H9 (cell line): Measurements from ENCODE around the gene MAP2K2. TPM values are rescaled to one million over a fixed set of nuclear protein-coding genes. Genes with fewer than 3 reads are reported as not detected.

Experiments
- DNase-seq: peaks from one replicate; pipeline ENCODE4 v3.0.0-alpha.2; 2017
- H2AFZ ChIP-seq: one replicate; pipeline ENCODE4 v1.6.1; 2013; ENCODE audit warnings: mild to moderate bottlenecking, low read length, control low read depth, moderate library complexity
- H2AK5ac ChIP-seq: 2 replicates; pipeline ENCODE4 v1.6.1; 2013; ENCODE audit warnings: low read length, control low read depth, mixed read lengths; ENCODE audit not compliant: insufficient read length
- H2BK120ac ChIP-seq: one replicate; pipeline ENCODE4 v1.6.1; 2013; ENCODE audit warnings: low read depth, mild to moderate bottlenecking, low read length, control low read depth, inconsistent platforms; ENCODE audit not compliant: poor library complexity, severe bottlenecking
- H2BK12ac ChIP-seq: 2 replicates; pipeline ENCODE4 v1.6.1; 2013; ENCODE audit warnings: low read length, control low read depth, mixed read lengths, low read depth; ENCODE audit not compliant: insufficient read length
- H2BK15ac ChIP-seq: 2 replicates; pipeline ENCODE4 v1.6.1; 2013; ENCODE audit warnings: low read depth, low read length, control low read depth
- H2BK20ac ChIP-seq: one replicate; pipeline ENCODE4 v1.6.1; 2013; ENCODE audit warnings: low read depth, mild to moderate bottlenecking, low read length, control low read depth, inconsistent platforms; ENCODE audit not compliant: poor library complexity, severe bottlenecking
- H2BK5ac ChIP-seq: 2 replicates; pipeline ENCODE4 v1.6.1; 2013; ENCODE audit warnings: low read length, control low read depth, mixed read lengths; ENCODE audit not compliant: insufficient read length
- H3K14ac ChIP-seq: 2 replicates; pipeline ENCODE4 v1.6.1; 2013; ENCODE audit warnings: low read length, control low read depth; ENCODE audit not compliant: insufficient read depth
- H3K18ac ChIP-seq: 2 replicates; pipeline ENCODE4 v1.6.1; 2013; ENCODE audit warnings: low read depth, mild to moderate bottlenecking, mixed read lengths, low read length, control low read depth; ENCODE audit not compliant: insufficient read length
- H3K23ac ChIP-seq: 2 replicates; pipeline ENCODE4 v1.6.1; 2013; ENCODE audit warnings: low read length, control low read depth, mixed read lengths, low read depth; ENCODE audit not compliant: insufficient read length
- H3K23me2 ChIP-seq: 2 replicates; pipeline ENCODE4 v1.6.1; 2013; ENCODE audit warnings: low read depth, mild to moderate bottlenecking, mixed read lengths, low read length, control low read depth; ENCODE audit not compliant: insufficient read length, poor library complexity, severe bottlenecking
- H3K27ac ChIP-seq: 2 replicates; pipeline ENCODE4 v1.5.1; 2013; ENCODE audit warnings: low read length, control low read depth, mixed read lengths, low read depth; ENCODE audit not compliant: insufficient read length
- H3K27me3 ChIP-seq: 2 replicates; pipeline ENCODE4 v1.6.1; 2013; ENCODE audit warnings: low read length, control low read depth, inconsistent platforms; ENCODE audit not compliant: insufficient read depth
- H3K4ac ChIP-seq: 2 replicates; pipeline ENCODE4 v1.6.1; 2013; ENCODE audit warnings: low read depth, mild to moderate bottlenecking, control low read depth, inconsistent platforms, low read length, moderate library complexity
- H3K4me1 ChIP-seq: 2 replicates; pipeline ENCODE4 v1.6.1; 2013; ENCODE audit warnings: low read length, control low read depth, inconsistent platforms; ENCODE audit not compliant: insufficient read depth
- H3K4me2 ChIP-seq: 2 replicates; pipeline ENCODE4 v1.6.1; 2013; ENCODE audit warnings: low read length, control low read depth, mixed read lengths; ENCODE audit not compliant: insufficient read length, insufficient read depth
- H3K56ac ChIP-seq: 2 replicates; pipeline ENCODE4 v1.6.1; 2013; ENCODE audit warnings: low read depth, mild to moderate bottlenecking, mixed read lengths, low read length, control low read depth; ENCODE audit not compliant: insufficient read length
- H3K79me1 ChIP-seq: 2 replicates; pipeline ENCODE4 v1.6.1; 2013; ENCODE audit warnings: low read depth, mild to moderate bottlenecking, moderate library complexity, low read length, control low read depth, inconsistent platforms; ENCODE audit not compliant: insufficient read depth, poor library complexity, severe bottlenecking
- H3K79me2 ChIP-seq: 2 replicates; pipeline ENCODE4 v1.6.1; 2013; ENCODE audit warnings: low read length, control low read depth, inconsistent platforms; ENCODE audit not compliant: insufficient read depth
- H3K9ac ChIP-seq: 2 replicates; pipeline ENCODE4 v1.6.1; 2013; ENCODE audit warnings: low read length, control low read depth, mixed read lengths; ENCODE audit not compliant: insufficient read length; ENCODE audit errors: extremely low read depth
- H3K9me3 ChIP-seq: one replicate; pipeline ENCODE4 v1.6.1; 2013; ENCODE audit warnings: low read depth, low read length, inconsistent platforms; ENCODE audit not compliant: control insufficient read depth
- H3T11ph ChIP-seq: one replicate; pipeline ENCODE4 v1.6.1; 2013; ENCODE audit warnings: mild to moderate bottlenecking, low read length, control low read depth, inconsistent platforms
- H4K20me1 ChIP-seq: one replicate; pipeline ENCODE4 v1.6.1; 2013; ENCODE audit not compliant: control insufficient read depth, insufficient read length, insufficient read depth
- H4K5ac ChIP-seq: 2 replicates; pipeline ENCODE4 v1.6.1; 2013; ENCODE audit warnings: low read depth, mild to moderate bottlenecking, mixed read lengths, low read length, control low read depth; ENCODE audit not compliant: insufficient read length
- H4K8ac ChIP-seq: replicated peaks from 2 replicates; pipeline ENCODE4 v1.6.1; 2013; ENCODE audit warnings: low read length, control low read depth, mixed read lengths, low read depth; ENCODE audit not compliant: insufficient read length
- H4K91ac ChIP-seq: 2 replicates; pipeline ENCODE4 v1.6.1; 2013; ENCODE audit warnings: low read depth, mild to moderate bottlenecking, moderate library complexity, mixed read lengths, low read length, control low read depth; ENCODE audit not compliant: insufficient read length
- H3K27ac Mint-ChIP-seq, 3 experiments: 2 replicates in 2 of 3; 3 replicates in 1 of 3; pipeline ENCODE4 v1.8.0; 2020 to 2021; ENCODE audit warnings: mixed read lengths in 3 of 3, mild to moderate bottlenecking in 1 of 3, moderate library complexity in 1 of 3
- H3K27me3 Mint-ChIP-seq: 2 replicates; pipeline ENCODE4 v1.8.0; 2021; ENCODE audit warnings: low read depth, mild to moderate bottlenecking, moderate library complexity, mixed read lengths
- H3K36me3 Mint-ChIP-seq, 3 experiments: 2 replicates in 2 of 3; 3 replicates in 1 of 3; pipeline ENCODE4 v1.8.0; 2020 to 2021; ENCODE audit warnings: low read depth in 3 of 3, mixed read lengths in 3 of 3; ENCODE audit not compliant: insufficient read depth in 1 of 3
- H3K4me1 Mint-ChIP-seq, 2 experiments: 2 replicates each; pipeline ENCODE4 v1.8.0; 2020; ENCODE audit warnings: mixed read lengths in 2 of 2
- H3K4me3 Mint-ChIP-seq, 2 experiments: 2 replicates in 1 of 2; 3 replicates in 1 of 2; pipeline ENCODE4 v1.8.0; 2020 to 2021; ENCODE audit warnings: mild to moderate bottlenecking in 2 of 2, mixed read lengths in 2 of 2, moderate library complexity in 1 of 2
- H3K9me3 Mint-ChIP-seq, 2 experiments: 2 replicates in 1 of 2; 3 replicates in 1 of 2; pipeline ENCODE4 v1.8.0; 2020; ENCODE audit warnings: mild to moderate bottlenecking in 2 of 2, mixed read lengths in 2 of 2, moderate library complexity in 1 of 2
- CTCF ChIP-seq: fragments of 200-600 bp; sonication (generic); conservative IDR thresholded peaks from 3 replicates; pipeline ENCODE4 v1.8.0; 2021; ENCODE audit warnings: antibody characterized with exemption, mild to moderate bottlenecking
- WGBS: extraction: QIAGEN DNeasy Blood & Tissue Kit; methylation state at CpG from one replicate; pipeline ENCODE4 v1.1.7; 2013; ENCODE audit warnings: missing lambda C conversion rate, low lambda C conversion rate, mixed read lengths; ENCODE audit not compliant: insufficient read length; ENCODE audit errors: extremely low coverage; 5-methylcytosine and 5-hydroxymethylcytosine counted together
- total RNA-seq: library from RNA; stranded (reverse); gene quantifications from 2 replicates; pipeline ENCODE4 v1.2.1, GENCODE V29; 2021

Gene MAP2K2
- total RNA-seq, 1 experiment from 2014 or later, result 167 TPM

GRCh38 chr19:4081441-4082129 lies 42.3 kb downstream of the MAP2K2 start:
- WGBS, result no CpG with 5 or more reads among the region's 2 CpGs
- H3K4me1 Mint-ChIP-seq, result peaks cover 8 to 27% of the 10 kb centered on the region in 2 experiments
- Histone ChIP-seq H4K20me1 (no peaks in the 10 kb centered on the region), H4K8ac (no peak overlapping the region), H2BK120ac (no peak overlapping the region), H4K5ac (no peak overlapping the region), H2BK20ac (no peak overlapping the region), H3K79me2 (no peaks in the 10 kb centered on the region), H3K9me3 (no peaks in the 10 kb centered on the region), H4K91ac (no peak overlapping the region), H3K27ac (no peak overlapping the region), H3T11ph (no peak overlapping the region), H2BK15ac (no peak overlapping the region), H3K14ac (no peak overlapping the region), H3K23ac (no peak overlapping the region), H3K79me1 (no peaks in the 10 kb centered on the region), H3K18ac (no peak overlapping the region), H3K4me2 (no peak overlapping the region), H2AFZ (no peak overlapping the region), H3K56ac (no peak overlapping the region), H3K27me3 (no peaks in the 10 kb centered on the region), H3K9ac (no peak overlapping the region), H3K4ac (no peak overlapping the region), H3K4me1 (peaks cover 5% of the 10 kb centered on the region; the same call in 1 of the 2 replicates), H2BK5ac (no peak overlapping the region), H3K23me2 (peaks cover 4% of the 10 kb centered on the region), H2BK12ac (no peak overlapping the region), H2AK5ac (no peak overlapping the region)
- H3K36me3 Mint-ChIP-seq, result no peaks in the 10 kb centered on the region
- DNase-seq, result no peak
- TF ChIP-seq CTCF, result no peak
- no peak overlapping the region for H3K4me3 Mint-ChIP-seq
- no peaks in the 10 kb centered on the region; a peak in 1 of 5 replicates for H3K9me3 Mint-ChIP-seq
- H3K27ac Mint-ChIP-seq, result no peak overlapping the region
- H3K27me3 Mint-ChIP-seq, result peaks cover 2% of the 10 kb centered on the region; the same call in 1 of the 2 replicates
